ENCODE measurements around the gene RYR3. TPM values are rescaled to one million over a fixed set of nuclear protein-coding genes. Genes with fewer than 3 reads are reported as not detected.

Gene RYR3
- total and polyA plus RNA-seq, 9 donors: 11.9 to 48.1 (median 33.2) TPM

DNA sequence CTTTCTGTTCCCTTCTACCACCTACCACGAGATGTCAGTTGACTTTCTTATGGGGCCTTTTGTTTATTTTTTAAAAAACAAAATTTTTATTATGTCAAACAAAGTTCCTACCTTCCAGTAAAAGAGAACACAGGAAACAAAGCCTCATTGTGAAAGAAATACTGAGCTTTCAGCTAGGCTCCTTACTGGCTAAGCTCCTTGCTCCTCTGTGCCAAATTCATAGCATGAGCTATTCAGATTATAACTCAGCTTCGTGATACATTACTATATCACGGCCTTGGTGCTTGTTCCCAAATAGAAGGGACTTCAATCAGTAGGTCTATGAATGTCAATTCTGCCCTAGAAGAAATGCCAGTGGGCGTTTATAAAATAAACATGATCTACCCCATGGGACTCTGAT lies 511.7 kb downstream of the RYR3 start:
- no peak overlapping the region for H3K27ac ChIP-seq (ENCODE audit: low read length)
- WGBS (ENCODE audit: insufficient coverage): no CpG with 5 or more reads among the region's 4 CpGs
- no peaks in the 10 kb centered on the region for H3K4me1 ChIP-seq (ENCODE audit: control insufficient read depth, insufficient read depth, low read length)
- no peak overlapping the region for H3K4me3 ChIP-seq (ENCODE audit: low read length)
- peak; percentile 53 for DNase-seq
- H3K9me3 ChIP-seq (replicated peaks; ENCODE audit: control insufficient read depth, low read depth, low read length): no peaks in the 10 kb centered on the region
- peaks cover 8% of the 10 kb centered on the region for H3K36me3 ChIP-seq (ENCODE audit: control insufficient read depth, insufficient read depth, low read length)
- no peaks in the 10 kb centered on the region for H3K27me3 ChIP-seq (ENCODE audit: control insufficient read depth, insufficient read depth, low read length)

- Histone ChIP-seq H3K27ac (ENCODE audit: low read length) (no peak overlapping the region), H3K4me1 (ENCODE audit: control insufficient read depth, insufficient read depth, low read length) (no peaks in the 10 kb centered on the region), H3K9me3 (replicated peaks; ENCODE audit: control insufficient read depth, low read depth, low read length) (no peaks in the 10 kb centered on the region), H3K36me3 (ENCODE audit: control insufficient read depth, insufficient read depth, low read length) (peaks cover 9% of the 10 kb centered on the region), H3K4me3 (ENCODE audit: low read length) (no peak overlapping the region), H3K27me3 (ENCODE audit: control insufficient read depth, insufficient read depth, low read length) (no peaks in the 10 kb centered on the region)
- WGBS (ENCODE audit: insufficient coverage): no CpG with 5 or more reads among the region's 3 CpGs
- no peak for DNase-seq
Observed at GRCh38 chr15:33823119-33823518, 512.4 kb downstream of the RYR3 start.

DNA sequence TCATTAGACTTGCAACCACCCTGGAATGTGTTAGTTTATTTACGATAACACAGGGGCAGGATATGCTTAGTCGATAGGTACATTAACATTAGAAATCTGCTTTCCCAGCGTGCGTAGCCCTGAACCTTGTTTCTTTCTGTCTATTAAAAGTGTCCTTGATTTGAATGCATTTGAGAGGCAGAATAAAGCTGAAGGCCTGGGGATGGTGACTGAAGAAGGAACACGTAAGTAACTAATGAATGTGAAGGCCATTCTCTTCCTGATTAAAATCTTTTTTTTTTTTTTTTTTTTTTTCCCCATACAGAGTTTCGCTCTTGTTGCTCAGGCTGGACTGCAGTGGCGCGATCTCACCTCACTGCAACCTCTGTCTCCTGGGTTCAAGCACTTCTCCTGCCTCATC lies 514.7 kb downstream of the RYR3 start:
- Histone ChIP-seq H3K36me3 (ENCODE audit: control insufficient read depth, insufficient read depth, low read length) (peaks cover 9% of the 10 kb centered on the region), H3K27me3 (ENCODE audit: control insufficient read depth, insufficient read depth, low read length) (no peaks in the 10 kb centered on the region), H3K27ac (ENCODE audit: low read length) (no peak overlapping the region), H3K4me1 (ENCODE audit: control insufficient read depth, insufficient read depth, low read length) (no peaks in the 10 kb centered on the region), H3K4me3 (ENCODE audit: low read length) (no peak overlapping the region), H3K9me3 (replicated peaks; ENCODE audit: control insufficient read depth, low read depth, low read length) (no peaks in the 10 kb centered on the region)
- DNase-seq: no peak
- 100% methylated on average over 3 of the region's 8 CpGs for WGBS (ENCODE audit: insufficient coverage)

- no peaks in the 10 kb centered on the region for H3K9me3 ChIP-seq (replicated peaks; ENCODE audit: control insufficient read depth, low read depth, low read length)
- no peak overlapping the region for H3K27ac ChIP-seq (ENCODE audit: low read length)
- H3K36me3 ChIP-seq (ENCODE audit: control insufficient read depth, insufficient read depth, low read length): peaks cover 9% of the 10 kb centered on the region
- no peak for DNase-seq
- H3K27me3 ChIP-seq (ENCODE audit: control insufficient read depth, insufficient read depth, low read length): no peaks in the 10 kb centered on the region
- 83% methylated on average over 1 of the region's 4 CpGs for WGBS (ENCODE audit: insufficient coverage)
- no peaks in the 10 kb centered on the region for H3K4me1 ChIP-seq (ENCODE audit: control insufficient read depth, insufficient read depth, low read length)
- no peak overlapping the region for H3K4me3 ChIP-seq (ENCODE audit: low read length)
Observed at GRCh38 chr15:33826201-33826600, 515.4 kb downstream of the RYR3 start.

DNA sequence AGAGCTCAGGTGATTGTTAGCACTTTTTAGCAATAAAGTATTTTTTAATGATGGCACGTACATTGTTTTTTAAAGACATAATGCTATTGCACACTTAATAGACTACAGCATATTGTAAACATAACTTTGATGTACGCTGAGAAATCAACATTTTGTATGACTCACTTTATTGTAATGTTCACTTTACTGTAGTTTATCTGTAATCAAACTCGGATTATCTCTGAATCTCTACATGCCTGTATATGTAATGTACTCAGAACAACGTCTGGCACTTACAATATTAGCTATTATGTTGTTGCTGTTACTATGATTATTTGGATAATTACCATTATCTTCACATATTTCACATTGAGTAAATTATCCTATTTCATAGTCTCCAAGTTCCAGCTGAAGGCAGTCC lies 519.6 kb downstream of the RYR3 start:
- no peaks in the 10 kb centered on the region for H3K9me3 ChIP-seq (replicated peaks; ENCODE audit: control insufficient read depth, low read depth, low read length)
- WGBS (ENCODE audit: insufficient coverage): no CpG with 5 or more reads among the region's 4 CpGs
- no peak overlapping the region for H3K27ac ChIP-seq (ENCODE audit: low read length)
- H3K4me1 ChIP-seq (ENCODE audit: control insufficient read depth, insufficient read depth, low read length): no peaks in the 10 kb centered on the region
- H3K27me3 ChIP-seq (ENCODE audit: control insufficient read depth, insufficient read depth, low read length): no peaks in the 10 kb centered on the region
- DNase-seq: no peak
- H3K4me3 ChIP-seq (ENCODE audit: low read length): no peak overlapping the region
- H3K36me3 ChIP-seq (ENCODE audit: control insufficient read depth, insufficient read depth, low read length): peaks cover 6% of the 10 kb centered on the region

DNA sequence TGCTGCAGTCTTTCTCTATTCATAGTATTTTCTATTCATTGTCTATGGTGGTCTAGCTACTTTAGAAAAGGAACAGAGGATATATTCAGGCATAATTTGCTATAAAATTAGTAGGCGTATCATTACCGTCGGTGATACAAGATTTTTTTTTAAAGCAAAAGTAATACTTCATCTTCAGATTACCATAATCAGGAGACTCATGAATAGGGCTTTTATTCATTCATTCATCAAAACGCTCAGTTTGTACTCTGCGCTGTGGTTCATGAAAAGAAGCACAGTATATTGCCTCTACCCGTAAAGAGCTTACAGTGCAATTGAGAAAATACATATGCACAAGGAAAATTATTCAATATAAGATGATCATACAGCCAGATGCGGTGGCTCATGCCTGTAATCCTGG lies 520.9 kb downstream of the RYR3 start:
- no peak overlapping the region for H3K4me3 ChIP-seq (ENCODE audit: low read length)
- no peaks in the 10 kb centered on the region for H3K4me1 ChIP-seq (ENCODE audit: control insufficient read depth, insufficient read depth, low read length)
- 80% methylated on average over 1 of the region's 7 CpGs for WGBS (ENCODE audit: insufficient coverage)
- H3K36me3 ChIP-seq (ENCODE audit: control insufficient read depth, insufficient read depth, low read length): peaks cover 2% of the 10 kb centered on the region
- H3K27ac ChIP-seq (ENCODE audit: low read length): no peak overlapping the region
- H3K9me3 ChIP-seq (replicated peaks; ENCODE audit: control insufficient read depth, low read depth, low read length): no peaks in the 10 kb centered on the region
- no peak for DNase-seq
- no peaks in the 10 kb centered on the region for H3K27me3 ChIP-seq (ENCODE audit: control insufficient read depth, insufficient read depth, low read length)

GRCh38 chr15:33834892-33835743 lies 524.4 kb downstream of the RYR3 start:
- Histone ChIP-seq H3K9me3 (replicated peaks; ENCODE audit: control insufficient read depth, low read depth, low read length) (no peaks in the 10 kb centered on the region), H3K27me3 (ENCODE audit: control insufficient read depth, insufficient read depth, low read length) (no peaks in the 10 kb centered on the region), H3K4me3 (ENCODE audit: low read length) (no peak overlapping the region), H3K36me3 (ENCODE audit: control insufficient read depth, insufficient read depth, low read length) (peaks cover 14% of the 10 kb centered on the region), H3K4me1 (ENCODE audit: control insufficient read depth, insufficient read depth, low read length) (no peaks in the 10 kb centered on the region), H3K27ac (ENCODE audit: low read length) (no peak overlapping the region)
- 25% methylated on average over 5 of the region's 9 CpGs for WGBS (ENCODE audit: insufficient coverage)
- peak; percentile 26 for DNase-seq

- no peak for DNase-seq
- Histone ChIP-seq H3K4me3 (ENCODE audit: low read length) (no peak overlapping the region), H3K9me3 (replicated peaks; ENCODE audit: control insufficient read depth, low read depth, low read length) (no peaks in the 10 kb centered on the region), H3K27me3 (ENCODE audit: control insufficient read depth, insufficient read depth, low read length) (no peaks in the 10 kb centered on the region), H3K4me1 (ENCODE audit: control insufficient read depth, insufficient read depth, low read length) (no peaks in the 10 kb centered on the region), H3K36me3 (ENCODE audit: control insufficient read depth, insufficient read depth, low read length) (peaks cover 14% of the 10 kb centered on the region), H3K27ac (ENCODE audit: low read length) (no peak overlapping the region)
- no CpG with 5 or more reads among the region's 1 CpG for WGBS (ENCODE audit: insufficient coverage)
Observed at GRCh38 chr15:33837294-33837693, 526.5 kb downstream of the RYR3 start.

GRCh38 chr15:33839540-33839939 lies 528.8 kb downstream of the RYR3 start:
- WGBS (ENCODE audit: insufficient coverage): no CpG with 5 or more reads among the region's 2 CpGs
- Histone ChIP-seq H3K27me3 (ENCODE audit: control insufficient read depth, insufficient read depth, low read length) (no peaks in the 10 kb centered on the region), H3K36me3 (ENCODE audit: control insufficient read depth, insufficient read depth, low read length) (peaks cover 17% of the 10 kb centered on the region), H3K4me1 (ENCODE audit: control insufficient read depth, insufficient read depth, low read length) (no peaks in the 10 kb centered on the region), H3K4me3 (ENCODE audit: low read length) (no peak overlapping the region), H3K9me3 (replicated peaks; ENCODE audit: control insufficient read depth, low read depth, low read length) (no peaks in the 10 kb centered on the region), H3K27ac (ENCODE audit: low read length) (no peak overlapping the region)
- DNase-seq: no peak

DNA sequence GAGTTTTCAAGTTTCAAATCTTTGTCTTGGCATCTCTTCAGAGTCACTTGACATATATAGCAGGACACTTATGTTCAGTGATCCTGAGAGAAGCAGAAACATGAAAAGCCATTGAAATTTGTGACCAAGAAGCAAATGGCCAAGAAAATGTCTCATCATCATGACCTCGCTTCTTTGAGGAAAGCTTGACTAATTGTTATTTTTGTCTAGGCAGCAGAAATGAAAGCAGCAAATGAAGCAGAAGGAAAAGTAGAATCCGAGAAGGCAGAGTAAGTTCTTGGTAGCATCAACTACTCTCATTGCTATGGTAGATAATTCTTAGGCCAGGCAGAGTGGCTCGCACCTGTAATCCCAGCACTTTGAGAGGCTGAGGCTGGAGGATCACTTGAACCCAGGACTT lies 529.8 kb downstream of the RYR3 start:
- Histone ChIP-seq H3K9me3 (replicated peaks; ENCODE audit: control insufficient read depth, low read depth, low read length) (no peaks in the 10 kb centered on the region), H3K4me3 (ENCODE audit: low read length) (no peak overlapping the region), H3K36me3 (ENCODE audit: control insufficient read depth, insufficient read depth, low read length) (peaks cover 17% of the 10 kb centered on the region), H3K27me3 (ENCODE audit: control insufficient read depth, insufficient read depth, low read length) (no peaks in the 10 kb centered on the region), H3K27ac (ENCODE audit: low read length) (no peak overlapping the region), H3K4me1 (ENCODE audit: control insufficient read depth, insufficient read depth, low read length) (no peaks in the 10 kb centered on the region)
- 88% methylated on average over 2 of the region's 3 CpGs for WGBS (ENCODE audit: insufficient coverage)
- DNase-seq: no peak
